K562 (cell line): Measurements from ENCODE around the gene NEMP1. TPM values are rescaled to one million over a fixed set of nuclear protein-coding genes. Genes with fewer than 3 reads are reported as not detected.

Experiments used
- EGR1 ChIP-seq: fragments of 450-650 bp; conservative IDR thresholded peaks from 2 replicates; pipeline ENCODE4 v1.6.1; 2017; ENCODE audit warnings: mild to moderate bottlenecking
- HOXB6 ChIP-seq: fragments of 250-450 bp; sonication (Bioruptor Pico); IDR thresholded peaks from 2 replicates; pipeline ENCODE4 v1.5.1; 2022; ENCODE audit warnings: mild to moderate bottlenecking, borderline replicate concordance
- KHSRP ChIP-seq: fragments of 450-650 bp; IDR thresholded peaks from 2 replicates; pipeline ENCODE4 v1.6.1; 2017
- NELFE ChIP-seq: IDR thresholded peaks from 2 replicates; pipeline ENCODE4 v1.6.1; 2011; ENCODE audit warnings: mild to moderate bottlenecking; ENCODE audit not compliant: insufficient read depth, insufficient read length
- PML ChIP-seq: IDR thresholded peaks from 2 replicates; pipeline ENCODE4 v1.6.1; 2012; ENCODE audit warnings: low read length, inconsistent platforms
- REST ChIP-seq, 2 experiments: fragments of 450-650 bp; formaldehyde crosslinking in 1 of 2; IDR thresholded peaks; 2 replicates each; pipeline versions ENCODE4 v1.4.0 to v1.6.1; 2014 to 2020; ENCODE audit warnings: mild to moderate bottlenecking in 2 of 2, borderline replicate concordance in 1 of 2, low read depth in 1 of 2
- TAF9B ChIP-seq: fragments of 450-650 bp; IDR thresholded peaks from 2 replicates; pipeline ENCODE4 v1.6.1; 2018; ENCODE audit warnings: mild to moderate bottlenecking; ENCODE audit not compliant: partially characterized antibody
- ZBTB11 ChIP-seq, 3 experiments: fragments of 200-800 bp in 1 of 3; fragments of 250-450 bp in 1 of 3; fragments of 450-650 bp in 1 of 3; sonication (Bioruptor Pico) in 1 of 3; sonication (Bioruptor generic) in 1 of 3; formaldehyde crosslinking in 1 of 3; IDR thresholded peaks; 2 replicates each; pipeline versions ENCODE4 v1.6.1 to v1.8.0; 2016 to 2022; ENCODE audit warnings: mild to moderate bottlenecking in 2 of 3, missing genetic modification characterization in 2 of 3, missing compliant biosample characterization in 1 of 3, moderate library complexity in 1 of 3
- ZMIZ1 ChIP-seq, 2 experiments: fragments of 150-350 bp in 1 of 2; IDR thresholded peaks; 2 replicates each; pipeline ENCODE4 v1.6.1; 2012 to 2016; ENCODE audit warnings: low read depth in 2 of 2, low read length in 2 of 2, mild to moderate bottlenecking in 1 of 2, moderate library complexity in 1 of 2
- polyA plus RNA-seq, 8 experiments: library from polyadenylated mRNA; depleted of rRNA in 4 of 8; stranded (reverse) in 5 of 8; unstranded in 3 of 8; fragments of >200 nt; fragmentation: Nextera tagmentation in 2 of 8; fragmentation: Illumina TruSeq in 1 of 8; extraction: Ambion mirVana in 2 of 8; extraction: Trizol in 1 of 8; gene quantifications; 2 replicates each; pipeline versions ENCODE4 v1.2.1 to v1.2.3, GENCODE V29; 2011 to 2014; ENCODE audit warnings: inconsistent platforms in 1 of 8, missing spikeins in 1 of 8
- total RNA-seq, 7 experiments: library from RNA; depleted of rRNA in 6 of 7; stranded (reverse); fragments of >200 nt in 6 of 7; fragmentation: Illumina TruSeq in 2 of 7; extraction: Trizol in 2 of 7; gene quantifications; 2 replicates each; pipeline versions ENCODE4 v1.2.1 to v1.2.3, GENCODE V29; 2011 to 2021; ENCODE audit warnings: low replicate concordance in 1 of 7

The NEMP1 gene
- total and polyA plus RNA-seq, 9 of the 15 experiments (the other 6 are each of a cell fraction or from before 2014, with no cell fraction given), result 9.5 to 82.2 (median 41.2) TPM

- no peak for TF ChIP-seq ZBTB11 (CRISPR knock-in tag; IDR thresholded peaks at IDR 0.05)
- TF ChIP-seq ZMIZ1 (IDR thresholded peaks at IDR 0.05; ENCODE audit: low read depth in 2 of 2, low read length in 2 of 2), result no peak
- TF ChIP-seq HOXB6 (CRISPR knock-in tag), result no peak
- TF ChIP-seq NELFE, result no peak
- peak; percentile 68 for TF ChIP-seq REST (IDR thresholded peaks at IDR 0.05; ENCODE audit: borderline replicate concordance)
- TF ChIP-seq REST (CRISPR knock-in tag; IDR thresholded peaks at IDR 0.05; ENCODE audit: low read depth), result no peak
- TF ChIP-seq KHSRP, result no peak
- TF ChIP-seq EGR1, result 0 out of 2 replicates have a peak, but pooled peaks have one; percentile 4
- no peak for TF ChIP-seq PML
- TF ChIP-seq TAF9B, result no peak
Observed at GRCh38 chr12:57124261-57124877, 45.8 kb upstream of the NEMP1 start (continued).
